ENCODE results near the gene MYO15B. TPM values are rescaled to one million over a fixed set of nuclear protein-coding genes. Genes with fewer than 3 reads are reported as not detected.
A peak's percentile ranks its signal among the peaks of the same experiment; 100 is the strongest.

The MYO15B gene
- total and polyA plus RNA-seq, 2 of the 13 experiments (the other 11 are each of a cell fraction or from before 2014, with no cell fraction given), result 2.8 to 8.1 TPM

DNA sequence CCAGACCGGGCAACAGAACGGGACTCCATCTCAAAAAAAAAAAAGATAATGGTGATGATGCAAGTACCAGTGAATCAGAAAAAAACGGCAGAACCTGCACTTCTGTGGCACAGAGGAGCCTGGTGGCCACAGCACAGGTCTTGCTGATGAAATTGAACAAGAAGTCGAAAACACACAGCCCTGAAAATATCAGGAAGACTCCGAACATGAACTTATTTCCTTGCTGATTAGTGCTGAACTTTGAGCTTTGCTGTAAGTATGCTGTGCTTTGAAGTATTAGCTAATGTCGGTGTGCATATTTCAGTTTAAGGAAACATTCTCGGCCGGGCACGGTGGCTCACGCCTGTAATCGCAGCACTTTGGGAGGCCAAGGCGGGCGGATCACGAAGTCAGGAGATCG lies 10.9 kb upstream of the MYO15B start (continued):
- TF ChIP-seq TBL1XR1 (IDR thresholded peaks at IDR 0.05; ENCODE audit: borderline replicate concordance, low read length, partially characterized antibody) (no peak), ZNF841 (CRISPR knock-in tag; IDR thresholded peaks at IDR 0.05; ENCODE audit: borderline replicate concordance) (no peak), RXRB (CRISPR knock-in tag; IDR thresholded peaks at IDR 0.05; ENCODE audit: borderline replicate concordance) (peak; percentile 82), MTF2 (CRISPR knock-in tag; IDR thresholded peaks at IDR 0.05; ENCODE audit: borderline replicate concordance) (no peak), ELF4 (CRISPR knock-in tag; IDR thresholded peaks at IDR 0.05; ENCODE audit: borderline replicate concordance) (no peak), THAP11 (CRISPR knock-in tag; IDR thresholded peaks at IDR 0.05) (peak; percentile 53; the same call in 1 of the 2 replicates), ZKSCAN1 (IDR thresholded peaks at IDR 0.05; ENCODE audit: low read length) (no peak), DNMT3B (CRISPR knock-in tag; conservative IDR thresholded peaks at IDR 0.05) (no peak), EP300 (IDR thresholded peaks at IDR 0.05; ENCODE audit: low read depth in 2 of 2, low read length in 2 of 2) (peak in 1 of 2 experiments; percentile 68; a peak in 1 of 4 replicates), EP300 (CRISPR knock-in tag; IDR thresholded peaks at IDR 0.05; ENCODE audit: borderline replicate concordance) (peak; percentile 50; the same call in 1 of the 2 replicates), ZNF883 (CRISPR knock-in tag; IDR thresholded peaks at IDR 0.05; ENCODE audit: not compliant biosample characterization) (no peak), YY1 (IDR thresholded peaks at IDR 0.05; ENCODE audit: insufficient read depth, insufficient replicate concordance, low read depth, low read length) (no peak)
- TF ChIP-seq, protein P1, sequence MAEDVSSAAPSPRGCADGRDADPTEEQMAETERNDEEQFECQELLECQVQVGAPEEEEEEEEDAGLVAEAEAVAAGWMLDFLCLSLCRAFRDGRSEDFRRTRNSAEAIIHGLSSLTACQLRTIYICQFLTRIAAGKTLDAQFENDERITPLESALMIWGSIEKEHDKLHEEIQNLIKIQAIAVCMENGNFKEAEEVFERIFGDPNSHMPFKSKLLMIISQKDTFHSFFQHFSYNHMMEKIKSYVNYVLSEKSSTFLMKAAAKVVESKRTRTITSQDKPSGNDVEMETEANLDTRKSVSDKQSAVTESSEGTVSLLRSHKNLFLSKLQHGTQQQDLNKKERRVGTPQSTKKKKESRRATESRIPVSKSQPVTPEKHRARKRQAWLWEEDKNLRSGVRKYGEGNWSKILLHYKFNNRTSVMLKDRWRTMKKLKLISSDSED (CRISPR knock-in tag; IDR thresholded peaks at IDR 0.05), result no peak
- TF ChIP-seq, protein P2, sequence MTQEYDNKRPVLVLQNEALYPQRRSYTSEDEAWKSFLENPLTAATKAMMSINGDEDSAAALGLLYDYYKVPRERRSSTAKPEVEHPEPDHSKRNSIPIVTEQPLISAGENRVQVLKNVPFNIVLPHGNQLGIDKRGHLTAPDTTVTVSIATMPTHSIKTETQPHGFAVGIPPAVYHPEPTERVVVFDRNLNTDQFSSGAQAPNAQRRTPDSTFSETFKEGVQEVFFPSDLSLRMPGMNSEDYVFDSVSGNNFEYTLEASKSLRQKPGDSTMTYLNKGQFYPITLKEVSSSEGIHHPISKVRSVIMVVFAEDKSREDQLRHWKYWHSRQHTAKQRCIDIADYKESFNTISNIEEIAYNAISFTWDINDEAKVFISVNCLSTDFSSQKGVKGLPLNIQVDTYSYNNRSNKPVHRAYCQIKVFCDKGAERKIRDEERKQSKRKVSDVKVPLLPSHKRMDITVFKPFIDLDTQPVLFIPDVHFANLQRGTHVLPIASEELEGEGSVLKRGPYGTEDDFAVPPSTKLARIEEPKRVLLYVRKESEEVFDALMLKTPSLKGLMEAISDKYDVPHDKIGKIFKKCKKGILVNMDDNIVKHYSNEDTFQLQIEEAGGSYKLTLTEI (CRISPR knock-in tag; conservative IDR thresholded peaks at IDR 0.05), result no peak
- TF ChIP-seq, protein P3, sequence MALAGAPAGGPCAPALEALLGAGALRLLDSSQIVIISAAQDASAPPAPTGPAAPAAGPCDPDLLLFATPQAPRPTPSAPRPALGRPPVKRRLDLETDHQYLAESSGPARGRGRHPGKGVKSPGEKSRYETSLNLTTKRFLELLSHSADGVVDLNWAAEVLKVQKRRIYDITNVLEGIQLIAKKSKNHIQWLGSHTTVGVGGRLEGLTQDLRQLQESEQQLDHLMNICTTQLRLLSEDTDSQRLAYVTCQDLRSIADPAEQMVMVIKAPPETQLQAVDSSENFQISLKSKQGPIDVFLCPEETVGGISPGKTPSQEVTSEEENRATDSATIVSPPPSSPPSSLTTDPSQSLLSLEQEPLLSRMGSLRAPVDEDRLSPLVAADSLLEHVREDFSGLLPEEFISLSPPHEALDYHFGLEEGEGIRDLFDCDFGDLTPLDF (CRISPR knock-in tag; IDR thresholded peaks at IDR 0.05), result no peak
- TF ChIP-seq, protein P4, sequence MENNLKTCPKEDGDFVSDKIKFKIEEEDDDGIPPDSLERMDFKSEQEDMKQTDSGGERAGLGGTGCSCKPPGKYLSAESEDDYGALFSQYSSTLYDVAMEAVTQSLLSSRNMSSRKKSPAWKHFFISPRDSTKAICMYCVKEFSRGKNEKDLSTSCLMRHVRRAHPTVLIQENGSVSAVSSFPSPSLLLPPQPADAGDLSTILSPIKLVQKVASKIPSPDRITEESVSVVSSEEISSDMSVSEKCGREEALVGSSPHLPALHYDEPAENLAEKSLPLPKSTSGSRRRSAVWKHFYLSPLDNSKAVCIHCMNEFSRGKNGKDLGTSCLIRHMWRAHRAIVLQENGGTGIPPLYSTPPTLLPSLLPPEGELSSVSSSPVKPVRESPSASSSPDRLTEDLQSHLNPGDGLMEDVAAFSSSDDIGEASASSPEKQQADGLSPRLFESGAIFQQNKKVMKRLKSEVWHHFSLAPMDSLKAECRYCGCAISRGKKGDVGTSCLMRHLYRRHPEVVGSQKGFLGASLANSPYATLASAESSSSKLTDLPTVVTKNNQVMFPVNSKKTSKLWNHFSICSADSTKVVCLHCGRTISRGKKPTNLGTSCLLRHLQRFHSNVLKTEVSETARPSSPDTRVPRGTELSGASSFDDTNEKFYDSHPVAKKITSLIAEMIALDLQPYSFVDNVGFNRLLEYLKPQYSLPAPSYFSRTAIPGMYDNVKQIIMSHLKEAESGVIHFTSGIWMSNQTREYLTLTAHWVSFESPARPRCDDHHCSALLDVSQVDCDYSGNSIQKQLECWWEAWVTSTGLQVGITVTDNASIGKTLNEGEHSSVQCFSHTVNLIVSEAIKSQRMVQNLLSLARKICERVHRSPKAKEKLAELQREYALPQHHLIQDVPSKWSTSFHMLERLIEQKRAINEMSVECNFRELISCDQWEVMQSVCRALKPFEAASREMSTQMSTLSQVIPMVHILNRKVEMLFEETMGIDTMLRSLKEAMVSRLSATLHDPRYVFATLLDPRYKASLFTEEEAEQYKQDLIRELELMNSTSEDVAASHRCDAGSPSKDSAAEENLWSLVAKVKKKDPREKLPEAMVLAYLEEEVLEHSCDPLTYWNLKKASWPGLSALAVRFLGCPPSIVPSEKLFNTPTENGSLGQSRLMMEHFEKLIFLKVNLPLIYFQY (CRISPR knock-in tag; IDR thresholded peaks at IDR 0.05; ENCODE audit: borderline replicate concordance), result no peak
- TF ChIP-seq, protein P5, sequence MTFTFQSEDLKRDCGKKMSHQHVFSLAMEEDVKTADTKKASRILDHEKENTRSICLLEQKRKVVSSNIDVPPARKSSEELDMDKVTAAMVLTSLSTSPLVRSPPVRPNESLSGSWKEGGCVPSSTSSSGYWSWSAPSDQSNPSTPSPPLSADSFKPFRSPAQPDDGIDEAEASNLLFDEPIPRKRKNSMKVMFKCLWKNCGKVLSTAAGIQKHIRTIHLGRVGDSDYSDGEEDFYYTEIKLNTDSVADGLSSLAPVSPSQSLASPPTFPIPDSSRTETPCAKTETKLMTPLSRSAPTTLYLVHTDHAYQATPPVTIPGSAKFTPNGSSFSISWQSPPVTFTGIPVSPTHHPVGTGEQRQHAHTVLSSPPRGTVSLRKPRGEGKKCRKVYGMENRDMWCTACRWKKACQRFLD (CRISPR knock-in tag; IDR thresholded peaks at IDR 0.05; ENCODE audit: borderline replicate concordance), result no peak
- TF ChIP-seq, protein P6, sequence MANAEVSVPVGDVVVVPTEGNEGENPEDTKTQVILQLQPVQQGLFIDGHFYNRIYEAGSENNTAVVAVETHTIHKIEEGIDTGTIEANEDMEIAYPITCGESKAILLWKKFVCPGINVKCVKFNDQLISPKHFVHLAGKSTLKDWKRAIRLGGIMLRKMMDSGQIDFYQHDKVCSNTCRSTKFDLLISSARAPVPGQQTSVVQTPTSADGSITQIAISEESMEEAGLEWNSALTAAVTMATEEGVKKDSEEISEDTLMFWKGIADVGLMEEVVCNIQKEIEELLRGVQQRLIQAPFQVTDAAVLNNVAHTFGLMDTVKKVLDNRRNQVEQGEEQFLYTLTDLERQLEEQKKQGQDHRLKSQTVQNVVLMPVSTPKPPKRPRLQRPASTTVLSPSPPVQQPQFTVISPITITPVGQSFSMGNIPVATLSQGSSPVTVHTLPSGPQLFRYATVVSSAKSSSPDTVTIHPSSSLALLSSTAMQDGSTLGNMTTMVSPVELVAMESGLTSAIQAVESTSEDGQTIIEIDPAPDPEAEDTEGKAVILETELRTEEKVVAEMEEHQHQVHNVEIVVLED (CRISPR knock-in tag; IDR thresholded peaks at IDR 0.05; ENCODE audit: borderline replicate concordance), result no peak

Data from HepG2 (cell line).